AG09319 (cell line): ENCODE data around the gene EIF4G3.

Experiments
- DNase-seq: peaks from one replicate; pipeline ENCODE4 v3.0.0-alpha.2; 2010; ENCODE audit warnings: low read depth; ENCODE audit errors: extremely low read depth
- TF ChIP-seq, protein P1 (sequence below): IDR thresholded peaks from 2 replicates; pipeline ENCODE4 v1.5.1; 2011; ENCODE audit warnings: low read depth, mild to moderate bottlenecking, inconsistent platforms, low read length, moderate library complexity

Gene EIF4G3

GRCh38 chr1:20936216-20936615 is 240.5 kb downstream of the EIF4G3 start:
- no peak for DNase-seq
- TF ChIP-seq, protein P1, sequence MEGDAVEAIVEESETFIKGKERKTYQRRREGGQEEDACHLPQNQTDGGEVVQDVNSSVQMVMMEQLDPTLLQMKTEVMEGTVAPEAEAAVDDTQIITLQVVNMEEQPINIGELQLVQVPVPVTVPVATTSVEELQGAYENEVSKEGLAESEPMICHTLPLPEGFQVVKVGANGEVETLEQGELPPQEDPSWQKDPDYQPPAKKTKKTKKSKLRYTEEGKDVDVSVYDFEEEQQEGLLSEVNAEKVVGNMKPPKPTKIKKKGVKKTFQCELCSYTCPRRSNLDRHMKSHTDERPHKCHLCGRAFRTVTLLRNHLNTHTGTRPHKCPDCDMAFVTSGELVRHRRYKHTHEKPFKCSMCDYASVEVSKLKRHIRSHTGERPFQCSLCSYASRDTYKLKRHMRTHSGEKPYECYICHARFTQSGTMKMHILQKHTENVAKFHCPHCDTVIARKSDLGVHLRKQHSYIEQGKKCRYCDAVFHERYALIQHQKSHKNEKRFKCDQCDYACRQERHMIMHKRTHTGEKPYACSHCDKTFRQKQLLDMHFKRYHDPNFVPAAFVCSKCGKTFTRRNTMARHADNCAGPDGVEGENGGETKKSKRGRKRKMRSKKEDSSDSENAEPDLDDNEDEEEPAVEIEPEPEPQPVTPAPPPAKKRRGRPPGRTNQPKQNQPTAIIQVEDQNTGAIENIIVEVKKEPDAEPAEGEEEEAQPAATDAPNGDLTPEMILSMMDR: no peak

DNA sequence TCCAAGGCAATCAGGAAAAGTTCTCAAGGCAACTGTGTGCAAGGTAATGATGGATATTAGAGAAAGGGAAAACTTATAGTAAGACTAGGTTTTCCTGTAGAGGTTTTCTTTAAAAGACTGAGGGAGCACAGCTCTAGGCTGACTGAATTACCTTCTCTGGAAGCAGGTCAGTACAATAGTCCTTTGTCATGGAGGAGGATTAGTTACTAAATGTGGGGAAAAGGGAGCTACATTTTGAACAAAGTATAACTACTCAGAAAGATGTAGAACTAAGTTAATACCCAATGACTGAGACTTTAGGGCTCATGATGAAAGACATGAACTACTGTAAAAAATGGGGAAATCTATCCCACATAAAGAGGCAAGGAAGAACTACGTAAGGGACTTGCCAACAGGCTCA is 241.0 kb downstream of the EIF4G3 start:
- TF ChIP-seq, protein P1: no peak
- DNase-seq: no peak

- TF ChIP-seq, protein P1: no peak
- DNase-seq: no peak
Observed at GRCh38 chr1:20932437-20932977, 244.2 kb downstream of the EIF4G3 start.

DNA sequence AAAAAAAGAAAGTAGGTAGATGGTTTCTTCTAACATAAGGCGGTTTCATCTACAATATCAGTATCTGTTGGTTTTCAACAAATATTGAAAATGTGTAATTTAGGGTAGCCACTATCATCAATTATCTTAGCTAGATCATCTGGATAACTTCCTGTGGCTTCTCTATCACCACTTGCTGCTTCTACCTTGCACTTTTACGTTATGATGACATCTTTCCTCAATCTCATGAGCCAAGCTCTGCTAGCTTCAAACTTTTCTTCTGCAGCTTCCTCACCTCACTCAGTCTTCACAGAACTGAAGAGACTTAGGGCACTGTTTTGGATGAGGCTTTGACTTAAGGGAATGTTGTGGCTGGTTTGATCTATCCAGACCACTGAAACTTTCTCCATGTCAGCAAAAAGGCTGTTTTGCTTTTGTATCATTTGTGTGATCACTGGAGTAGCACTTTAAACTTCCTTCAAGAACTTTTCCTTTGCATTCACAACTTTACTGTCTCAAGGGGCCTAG is 244.7 kb downstream of the EIF4G3 start:
- TF ChIP-seq, protein P1: no peak
- no peak for DNase-seq

- no peak for DNase-seq
- TF ChIP-seq, protein P1: no peak
Observed at GRCh38 chr1:20930427-20930826, 246.3 kb downstream of the EIF4G3 start.

- TF ChIP-seq, protein P1: no peak
- DNase-seq: no peak
Observed at GRCh38 chr1:20928146-20928545, 248.6 kb downstream of the EIF4G3 start.

- TF ChIP-seq, protein P1: no peak
- DNase-seq: no peak
Observed at GRCh38 chr1:20921285-20921684, 255.4 kb downstream of the EIF4G3 start.
